GM19455 (cell line): Measurements from ENCODE around the gene SHMT2.

Source experiments
- ATAC-seq: cut with Tn5 transposase; IDR thresholded peaks from one replicate; pipeline ENCODE4 v1.9.1; 2021; ENCODE audit not compliant: unreplicated experiment

Gene SHMT2

GRCh38 chr12:57196956-57197355, 32.6 kb upstream of the SHMT2 start:
- no peak for ATAC-seq

- no peak for ATAC-seq
These were observed 31.2 kb upstream of the SHMT2 start for GRCh38 chr12:57198329-57198728.

GRCh38 chr12:57199191-57199590, 30.3 kb upstream of the SHMT2 start:
- ATAC-seq, result no peak

GRCh38 chr12:57200497-57200896, 29.0 kb upstream of the SHMT2 start:
- no peak for ATAC-seq

- no peak for ATAC-seq
These were observed 28.3 kb upstream of the SHMT2 start for GRCh38 chr12:57201219-57201618.

GRCh38 chr12:57201631-57202030, 27.9 kb upstream of the SHMT2 start:
- no peak for ATAC-seq

GRCh38 chr12:57202321-57202720, 27.2 kb upstream of the SHMT2 start:
- ATAC-seq, result no peak

GRCh38 chr12:57203201-57203600, 26.3 kb upstream of the SHMT2 start:
- ATAC-seq, result no peak

GRCh38 chr12:57203791-57204190, 25.7 kb upstream of the SHMT2 start:
- ATAC-seq, result no peak

- no peak for ATAC-seq
These were observed 25.1 kb upstream of the SHMT2 start for GRCh38 chr12:57204454-57204853.

GRCh38 chr12:57205186-57205585, 24.3 kb upstream of the SHMT2 start:
- no peak for ATAC-seq

- no peak for ATAC-seq
These were observed 23.6 kb upstream of the SHMT2 start for GRCh38 chr12:57205931-57206330.

- ATAC-seq, result no peak
These were observed 21.5 kb upstream of the SHMT2 start for GRCh38 chr12:57207731-57208630.

GRCh38 chr12:57208631-57209282, 20.8 kb upstream of the SHMT2 start:
- no peak for ATAC-seq

- no peak for ATAC-seq
These were observed 19.6 kb upstream of the SHMT2 start for GRCh38 chr12:57209916-57210315.

- no peak for ATAC-seq
These were observed 19.1 kb upstream of the SHMT2 start for GRCh38 chr12:57210461-57210860.

- ATAC-seq, result no peak
These were observed 18.4 kb upstream of the SHMT2 start for GRCh38 chr12:57210926-57211692.

GRCh38 chr12:57211791-57212700, 17.5 kb upstream of the SHMT2 start:
- no peak for ATAC-seq

- ATAC-seq, result no peak
These were observed 16.8 kb upstream of the SHMT2 start for GRCh38 chr12:57212701-57213057.

GRCh38 chr12:57213058-57213715, 16.3 kb upstream of the SHMT2 start:
- no peak for ATAC-seq
